Measurements from ENCODE around the gene FAM3A.

FAM3A gene

GRCh38 chrX:154459832-154460231 lies 56.2 kb downstream of the FAM3A start:
- no peak for TF ChIP-seq GLIS3 (CRISPR knock-in tag; IDR thresholded peaks at IDR 0.05)
- no peak for TF ChIP-seq TCF4 (CRISPR knock-in tag; IDR thresholded peaks at IDR 0.05; ENCODE audit: borderline replicate concordance)
- TF ChIP-seq ARNTL (CRISPR knock-in tag; IDR thresholded peaks at IDR 0.05; ENCODE audit: borderline replicate concordance, low read depth): no peak
- TF ChIP-seq, protein P1, sequence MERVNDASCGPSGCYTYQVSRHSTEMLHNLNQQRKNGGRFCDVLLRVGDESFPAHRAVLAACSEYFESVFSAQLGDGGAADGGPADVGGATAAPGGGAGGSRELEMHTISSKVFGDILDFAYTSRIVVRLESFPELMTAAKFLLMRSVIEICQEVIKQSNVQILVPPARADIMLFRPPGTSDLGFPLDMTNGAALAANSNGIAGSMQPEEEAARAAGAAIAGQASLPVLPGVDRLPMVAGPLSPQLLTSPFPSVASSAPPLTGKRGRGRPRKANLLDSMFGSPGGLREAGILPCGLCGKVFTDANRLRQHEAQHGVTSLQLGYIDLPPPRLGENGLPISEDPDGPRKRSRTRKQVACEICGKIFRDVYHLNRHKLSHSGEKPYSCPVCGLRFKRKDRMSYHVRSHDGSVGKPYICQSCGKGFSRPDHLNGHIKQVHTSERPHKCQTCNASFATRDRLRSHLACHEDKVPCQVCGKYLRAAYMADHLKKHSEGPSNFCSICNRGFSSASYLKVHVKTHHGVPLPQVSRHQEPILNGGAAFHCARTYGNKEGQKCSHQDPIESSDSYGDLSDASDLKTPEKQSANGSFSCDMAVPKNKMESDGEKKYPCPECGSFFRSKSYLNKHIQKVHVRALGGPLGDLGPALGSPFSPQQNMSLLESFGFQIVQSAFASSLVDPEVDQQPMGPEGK (CRISPR knock-in tag; IDR thresholded peaks at IDR 0.05; ENCODE audit: borderline replicate concordance): no peak
- no peak for TF ChIP-seq ZFP30 (CRISPR knock-in tag; IDR thresholded peaks at IDR 0.05)
- TF ChIP-seq BACH2 (CRISPR knock-in tag; IDR thresholded peaks at IDR 0.05; ENCODE audit: borderline replicate concordance): no peak
- TF ChIP-seq ESRRG (CRISPR knock-in tag; IDR thresholded peaks at IDR 0.05): no peak
- TF ChIP-seq CREB5 (CRISPR knock-in tag; IDR thresholded peaks at IDR 0.05; ENCODE audit: low read depth): no peak
- TF ChIP-seq RARB (CRISPR knock-in tag; IDR thresholded peaks at IDR 0.05): no peak
- no peak for TF ChIP-seq ZNF565 (CRISPR knock-in tag; conservative IDR thresholded peaks at IDR 0.05; ENCODE audit: low read depth)
- no peak for TF ChIP-seq ZFP3 (CRISPR knock-in tag; IDR thresholded peaks at IDR 0.05)
- no peak for TF ChIP-seq PPARA (CRISPR knock-in tag; IDR thresholded peaks at IDR 0.05; ENCODE audit: borderline replicate concordance)
- TF ChIP-seq CSDC2 (CRISPR knock-in tag; IDR thresholded peaks at IDR 0.05): no peak
- TF ChIP-seq ISL1 (CRISPR knock-in tag; IDR thresholded peaks at IDR 0.05): no peak
- no peak for TF ChIP-seq ZNF8 (CRISPR knock-in tag; IDR thresholded peaks at IDR 0.05)
- TF ChIP-seq ZNF70 (CRISPR knock-in tag; IDR thresholded peaks at IDR 0.05): no peak
- TF ChIP-seq TOX (CRISPR knock-in tag; IDR thresholded peaks at IDR 0.05; ENCODE audit: borderline replicate concordance): no peak
- peak; percentile 11 for ATAC-seq

DNA sequence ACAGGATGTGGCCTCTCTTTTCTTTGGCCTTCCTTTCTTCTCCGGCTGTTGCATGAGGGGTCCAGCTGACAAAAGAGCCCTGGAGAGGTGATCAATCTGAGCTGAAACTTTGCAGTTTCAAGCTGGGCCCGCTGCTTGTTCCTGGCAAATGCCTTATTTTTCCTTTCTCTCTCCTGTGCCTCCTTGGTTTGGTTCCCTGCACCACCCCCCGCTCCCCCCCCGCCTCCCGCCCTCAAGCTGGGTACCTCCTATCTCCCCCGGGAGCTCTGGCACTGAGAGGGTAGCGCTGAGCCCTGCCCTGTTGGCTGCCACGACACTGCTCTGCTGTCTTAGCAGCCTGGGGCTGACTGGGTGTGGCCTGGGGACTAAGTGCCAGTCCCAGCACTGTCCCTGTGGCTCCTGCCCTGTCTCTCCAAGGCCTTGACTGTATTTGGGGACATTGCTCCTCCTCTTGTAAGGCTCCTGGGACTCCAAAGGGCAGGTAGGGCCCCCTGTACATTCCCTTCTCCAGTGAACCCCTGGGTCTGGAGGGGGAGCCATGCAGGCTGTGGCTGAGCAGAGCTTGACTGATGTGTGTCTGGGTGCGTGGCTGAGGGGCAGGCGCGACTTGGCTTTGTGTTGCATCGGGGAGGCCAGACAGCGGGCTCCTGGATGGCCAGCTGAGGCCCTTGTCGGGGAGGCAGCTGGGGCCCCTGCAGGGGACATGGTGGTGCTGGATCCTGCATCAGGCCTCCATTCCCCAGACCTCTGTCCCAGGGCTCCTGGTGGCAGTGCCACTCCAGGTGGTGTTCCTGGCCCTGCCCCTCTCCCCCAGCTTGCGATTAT lies 56.9 kb downstream of the FAM3A start:
- ATAC-seq: peak; percentile 74

GRCh38 chrX:154458116-154458953 lies 57.7 kb downstream of the FAM3A start, which contains the start of gene PLXNA3:
Gene PLXNA3 (plus strand): TSS chrX:154458281. CDS start chrX:154460184, 1,903 bp downstream.
- TF ChIP-seq BACH2 (CRISPR knock-in tag; IDR thresholded peaks at IDR 0.05; ENCODE audit: borderline replicate concordance): no peak
- TF ChIP-seq TCF4 (CRISPR knock-in tag; IDR thresholded peaks at IDR 0.05; ENCODE audit: borderline replicate concordance): no peak
- TF ChIP-seq ZC3H10 (CRISPR knock-in tag; IDR thresholded peaks at IDR 0.05): no peak
- TF ChIP-seq ARNTL (CRISPR knock-in tag; IDR thresholded peaks at IDR 0.05; ENCODE audit: borderline replicate concordance, low read depth): no peak
- no peak for TF ChIP-seq ESRRG (CRISPR knock-in tag; IDR thresholded peaks at IDR 0.05)
- TF ChIP-seq ZNF70 (CRISPR knock-in tag; IDR thresholded peaks at IDR 0.05): no peak
- no peak for TF ChIP-seq TSHZ2 (CRISPR knock-in tag; IDR thresholded peaks at IDR 0.05)
- TF ChIP-seq POU6F1 (CRISPR knock-in tag; IDR thresholded peaks at IDR 0.05; ENCODE audit: borderline replicate concordance, low read depth): no peak
- no peak for TF ChIP-seq ZNF565 (CRISPR knock-in tag; conservative IDR thresholded peaks at IDR 0.05; ENCODE audit: low read depth)
- TF ChIP-seq ISL1 (CRISPR knock-in tag; IDR thresholded peaks at IDR 0.05): no peak
- no peak for TF ChIP-seq PPARA (CRISPR knock-in tag; IDR thresholded peaks at IDR 0.05; ENCODE audit: borderline replicate concordance)
- no peak for TF ChIP-seq RARB (CRISPR knock-in tag; IDR thresholded peaks at IDR 0.05)
- TF ChIP-seq, protein P1 (CRISPR knock-in tag; IDR thresholded peaks at IDR 0.05; ENCODE audit: borderline replicate concordance): no peak
- TF ChIP-seq, protein P2, sequence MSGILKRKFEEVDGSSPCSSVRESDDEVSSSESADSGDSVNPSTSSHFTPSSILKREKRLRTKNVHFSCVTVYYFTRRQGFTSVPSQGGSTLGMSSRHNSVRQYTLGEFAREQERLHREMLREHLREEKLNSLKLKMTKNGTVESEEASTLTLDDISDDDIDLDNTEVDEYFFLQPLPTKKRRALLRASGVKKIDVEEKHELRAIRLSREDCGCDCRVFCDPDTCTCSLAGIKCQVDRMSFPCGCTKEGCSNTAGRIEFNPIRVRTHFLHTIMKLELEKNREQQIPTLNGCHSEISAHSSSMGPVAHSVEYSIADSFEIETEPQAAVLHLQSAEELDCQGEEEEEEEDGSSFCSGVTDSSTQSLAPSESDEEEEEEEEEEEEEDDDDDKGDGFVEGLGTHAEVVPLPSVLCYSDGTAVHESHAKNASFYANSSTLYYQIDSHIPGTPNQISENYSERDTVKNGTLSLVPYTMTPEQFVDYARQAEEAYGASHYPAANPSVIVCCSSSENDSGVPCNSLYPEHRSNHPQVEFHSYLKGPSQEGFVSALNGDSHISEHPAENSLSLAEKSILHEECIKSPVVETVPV (CRISPR knock-in tag; IDR thresholded peaks at IDR 0.05): no peak
- TF ChIP-seq SNAI2 (CRISPR knock-in tag; IDR thresholded peaks at IDR 0.05): no peak
- no peak for TF ChIP-seq CREB5 (CRISPR knock-in tag; IDR thresholded peaks at IDR 0.05; ENCODE audit: low read depth)
- peak; percentile 42 for ATAC-seq

More for the DNA sequence above, 56.9 kb downstream of the FAM3A start:
- TF ChIP-seq BACH2 (CRISPR knock-in tag; IDR thresholded peaks at IDR 0.05; ENCODE audit: borderline replicate concordance) (no peak), ZFP3 (CRISPR knock-in tag; IDR thresholded peaks at IDR 0.05) (peak; percentile 75; the same call in 1 of the 2 replicates)
